AG04449 (cell line): ENCODE data around the gene ULK3.

ENCODE experiments used
- CTCF ChIA-PET: fragments of 350-600 bp; formaldehyde crosslinking; extraction: SDS; loops from one replicate; lab custom pipeline; 2021; ENCODE audit warnings: antibody characterized with exemption; lab: Yijun Ruan, JAX
- POLR2A ChIA-PET: fragments of 400-600, 350-600 bp; formaldehyde crosslinking; extraction: SDS; loops from one replicate; lab custom pipeline; 2020; ENCODE audit warnings: antibody characterized with exemption, inconsistent platforms; lab: Yijun Ruan, JAX
- DNase-seq: peaks from one replicate; pipeline ENCODE4 v3.0.0-alpha.2; 2010; ENCODE audit warnings: low read depth, low spot score
- H3K4me3 ChIP-seq: 2 replicates; pipeline ENCODE4 v1.5.1; 2011; ENCODE audit warnings: low read depth, mild to moderate bottlenecking, control low read depth, low read length
- TF ChIP-seq, protein P1 (sequence below): IDR thresholded peaks from one replicate; pipeline ENCODE4 v1.5.1; 2011; ENCODE audit warnings: mild to moderate bottlenecking, moderate library complexity, low read length, control low read depth, inconsistent platforms; ENCODE audit not compliant: insufficient read depth; ENCODE audit errors: missing control alignments

Gene ULK3, protein sequence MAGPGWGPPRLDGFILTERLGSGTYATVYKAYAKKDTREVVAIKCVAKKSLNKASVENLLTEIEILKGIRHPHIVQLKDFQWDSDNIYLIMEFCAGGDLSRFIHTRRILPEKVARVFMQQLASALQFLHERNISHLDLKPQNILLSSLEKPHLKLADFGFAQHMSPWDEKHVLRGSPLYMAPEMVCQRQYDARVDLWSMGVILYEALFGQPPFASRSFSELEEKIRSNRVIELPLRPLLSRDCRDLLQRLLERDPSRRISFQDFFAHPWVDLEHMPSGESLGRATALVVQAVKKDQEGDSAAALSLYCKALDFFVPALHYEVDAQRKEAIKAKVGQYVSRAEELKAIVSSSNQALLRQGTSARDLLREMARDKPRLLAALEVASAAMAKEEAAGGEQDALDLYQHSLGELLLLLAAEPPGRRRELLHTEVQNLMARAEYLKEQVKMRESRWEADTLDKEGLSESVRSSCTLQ

DNA sequence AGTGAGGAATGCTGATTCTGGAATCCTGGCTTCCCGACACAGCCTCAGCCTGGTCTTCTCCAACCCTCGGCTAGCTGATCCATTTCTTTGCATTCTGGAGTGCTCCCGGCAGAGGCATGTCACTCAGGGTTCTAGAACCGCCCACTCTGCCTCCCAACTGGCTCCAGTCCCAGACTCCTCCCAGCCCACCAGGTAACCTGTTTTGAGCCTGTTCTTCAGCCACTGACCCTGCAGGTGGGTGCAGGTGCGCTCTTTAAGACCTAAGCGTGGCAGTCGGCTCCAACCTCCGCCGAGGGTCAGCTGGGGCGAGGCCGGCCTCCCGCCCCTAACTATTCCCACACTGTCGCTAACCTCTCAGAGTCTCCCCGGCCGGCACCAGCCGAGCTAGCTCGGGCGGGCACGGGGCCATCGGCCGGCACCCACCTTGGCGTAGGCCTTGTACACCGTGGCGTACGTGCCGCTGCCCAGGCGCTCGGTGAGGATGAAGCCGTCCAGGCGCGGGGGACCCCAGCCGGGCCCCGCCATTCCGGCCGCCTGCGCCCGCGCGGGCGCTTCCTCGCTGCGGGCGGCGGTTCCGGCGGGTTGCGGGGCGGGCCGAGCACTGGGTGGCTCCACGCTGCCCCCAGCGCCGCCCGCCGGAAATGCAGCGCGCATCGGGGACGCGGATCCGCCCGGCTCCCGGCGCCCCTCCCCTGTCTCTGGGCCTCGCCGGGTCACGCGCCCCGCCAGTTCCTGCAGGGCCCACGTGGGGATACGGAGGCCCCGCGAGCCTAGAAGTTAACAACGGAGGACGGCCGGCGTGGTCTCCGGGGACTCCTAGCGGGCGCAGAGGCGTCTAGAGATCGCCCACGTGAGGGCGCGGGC, at the start of gene ULK3:
Gene ULK3 (minus strand): TSS at position 576 of the 864 bp plus-strand sequence. CDS start 51 bp downstream, at position 525.
- H3K4me3 ChIP-seq: peak within 1 kb of the TSS; percentile 87
- POLR2A ChIA-PET: interaction anchor here (1.0 kb wide), 1 partner anchor 12 kb away, joined by 3 read pairs; no protein-coding TSS in a partner anchor
- TF ChIP-seq, protein P1, sequence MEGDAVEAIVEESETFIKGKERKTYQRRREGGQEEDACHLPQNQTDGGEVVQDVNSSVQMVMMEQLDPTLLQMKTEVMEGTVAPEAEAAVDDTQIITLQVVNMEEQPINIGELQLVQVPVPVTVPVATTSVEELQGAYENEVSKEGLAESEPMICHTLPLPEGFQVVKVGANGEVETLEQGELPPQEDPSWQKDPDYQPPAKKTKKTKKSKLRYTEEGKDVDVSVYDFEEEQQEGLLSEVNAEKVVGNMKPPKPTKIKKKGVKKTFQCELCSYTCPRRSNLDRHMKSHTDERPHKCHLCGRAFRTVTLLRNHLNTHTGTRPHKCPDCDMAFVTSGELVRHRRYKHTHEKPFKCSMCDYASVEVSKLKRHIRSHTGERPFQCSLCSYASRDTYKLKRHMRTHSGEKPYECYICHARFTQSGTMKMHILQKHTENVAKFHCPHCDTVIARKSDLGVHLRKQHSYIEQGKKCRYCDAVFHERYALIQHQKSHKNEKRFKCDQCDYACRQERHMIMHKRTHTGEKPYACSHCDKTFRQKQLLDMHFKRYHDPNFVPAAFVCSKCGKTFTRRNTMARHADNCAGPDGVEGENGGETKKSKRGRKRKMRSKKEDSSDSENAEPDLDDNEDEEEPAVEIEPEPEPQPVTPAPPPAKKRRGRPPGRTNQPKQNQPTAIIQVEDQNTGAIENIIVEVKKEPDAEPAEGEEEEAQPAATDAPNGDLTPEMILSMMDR: peak; percentile 71
- no peak for DNase-seq
- CTCF ChIA-PET: interaction anchor here (0.7 to 6.1 kb wide), 15 partner anchors 9 to 108 kb away, joined by 3 to 43 read pairs (median 6); partner anchors contain the start of gene CPLX3

DNA sequence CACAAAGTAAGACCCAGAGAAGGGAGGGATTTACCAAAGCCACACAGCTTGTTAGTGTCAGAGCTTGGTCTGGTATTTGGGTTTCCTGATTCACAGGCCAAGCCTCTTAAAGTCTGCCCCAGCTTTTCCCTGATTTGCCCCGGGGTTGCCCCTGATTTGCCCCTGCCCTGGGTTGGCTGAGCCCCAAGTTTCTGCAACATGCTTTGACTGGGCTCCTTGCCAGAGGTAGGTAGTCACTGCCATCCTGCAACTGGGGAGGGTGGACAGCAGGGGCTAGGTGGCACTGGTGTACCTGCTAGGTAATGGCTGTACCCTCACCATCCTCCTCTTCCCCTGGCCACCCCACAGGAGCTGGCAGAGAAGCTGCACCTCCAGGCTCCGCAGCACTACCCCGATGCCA, 49.4 kb upstream of the ULK3 start:
- ChIA-PET POLR2A (no interaction called here), CTCF (interaction anchor here (9.3 kb wide), 1 partner anchor 11 kb away, joined by 134 read pairs; the partner anchor contains the start of gene FAM219B)
- DNase-seq: no peak
- H3K4me3 ChIP-seq: no peak overlapping the region
- TF ChIP-seq, protein P1: no peak

DNA sequence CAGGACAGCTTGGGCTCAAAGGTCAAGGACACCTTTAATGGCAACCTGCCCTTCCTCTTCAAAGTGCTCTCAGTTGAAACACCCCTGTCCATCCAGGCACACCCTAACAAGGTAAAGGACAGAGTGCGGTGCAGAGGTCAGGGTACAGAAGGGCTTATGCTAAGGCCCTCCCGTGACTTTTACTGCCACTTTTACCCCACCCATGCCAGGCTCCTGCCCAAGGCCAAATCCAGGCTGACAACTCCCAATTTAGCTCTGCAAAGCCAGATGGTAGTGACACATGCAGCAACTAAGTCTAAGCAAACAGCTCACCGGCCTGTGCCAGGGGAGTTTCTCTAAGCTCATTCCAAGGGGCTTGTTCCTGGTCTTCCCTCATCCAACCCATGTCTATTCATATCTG, 48.5 kb upstream of the ULK3 start:
- ChIA-PET POLR2A (interaction anchor here (0.7 kb wide), 1 partner anchor 65 kb away, joined by 3 read pairs; the partner anchor contains the start of gene RPP25), CTCF (interaction anchor here (1.0 to 9.3 kb wide), 2 partner anchors 12 to 122 kb away, joined by 3 to 134 read pairs; partner anchors contain the start of gene FAM219B)
- DNase-seq: no peak
- TF ChIP-seq, protein P1: no peak
- no peak overlapping the region; the same call in 1 of the 2 replicates for H3K4me3 ChIP-seq

DNA sequence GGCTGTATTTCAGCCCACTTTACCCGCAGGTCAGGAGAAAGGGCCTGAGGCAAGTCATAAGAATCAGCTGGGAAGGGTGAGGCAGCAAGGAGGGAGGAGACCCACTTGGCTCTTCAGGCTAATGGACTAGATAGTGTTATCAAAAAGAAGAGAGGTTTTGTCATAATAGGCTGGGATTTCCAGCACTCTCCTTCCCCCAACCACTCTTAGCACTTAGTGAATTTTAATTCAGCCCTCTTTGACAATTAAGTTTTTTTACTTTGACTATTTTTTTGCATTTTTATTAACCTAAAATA, 47.7 kb upstream of the ULK3 start:
- peak overlapping the region; percentile 100 for H3K4me3 ChIP-seq
- TF ChIP-seq, protein P1: no peak
- DNase-seq: no peak
- POLR2A ChIA-PET: no interaction called here
- CTCF ChIA-PET: interaction anchor here (9.3 kb wide), 1 partner anchor 13 kb away, joined by 134 read pairs; the partner anchor contains the start of gene FAM219B

DNA sequence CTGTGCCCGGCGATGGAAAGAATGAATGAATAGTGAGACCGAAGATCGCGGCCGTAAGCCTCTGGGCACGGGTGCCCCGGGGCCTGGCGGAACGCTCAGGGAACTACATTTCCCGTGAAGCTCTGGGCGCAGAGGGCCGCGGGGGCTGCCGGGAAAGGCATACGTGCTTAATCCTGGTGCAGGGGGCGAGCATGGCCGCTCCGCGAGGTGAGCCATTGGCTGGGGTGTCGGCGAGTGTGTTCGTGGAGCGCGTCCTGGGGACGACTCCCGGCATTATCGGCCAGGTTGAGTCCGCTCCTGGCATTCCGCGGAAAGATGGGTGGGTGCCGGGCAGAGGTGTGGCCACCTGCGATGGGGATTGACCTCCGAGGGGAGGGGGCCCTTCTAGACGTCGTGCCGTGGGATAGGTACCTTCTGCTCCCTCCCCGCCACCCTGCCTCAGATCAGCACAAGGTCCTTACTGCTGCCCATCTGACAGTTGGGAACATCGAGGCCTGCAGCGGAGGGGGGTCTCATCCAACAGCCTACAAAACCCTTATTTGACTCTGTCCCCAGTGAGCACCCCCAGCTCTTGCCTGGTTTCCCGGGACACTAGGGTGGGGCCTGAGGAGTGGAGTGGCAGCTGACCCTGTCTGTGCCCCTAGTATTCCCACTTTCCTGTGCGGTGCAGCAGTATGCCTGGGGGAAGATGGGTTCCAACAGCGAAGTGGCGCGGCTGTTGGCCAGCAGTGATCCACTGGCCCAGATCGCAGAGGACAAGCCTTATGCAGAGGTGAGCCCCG, 47.1 kb upstream of the ULK3 start, which contains the start of gene MPI:
Gene MPI (plus strand): TSS at position 160 of the 782 bp plus-strand sequence. CDS start 32 bp downstream, at position 192.
- ChIA-PET CTCF (interaction anchor here (1.0 to 9.3 kb wide), 5 partner anchors 13 to 109 kb away, joined by 3 to 134 read pairs (median 3); partner anchors contain the start of gene FAM219B), POLR2A (interaction anchor here (0.7 to 1.1 kb wide), 5 partner anchors 8 to 107 kb away, joined by 3 to 10 read pairs (median 4); partner anchors contain the start of gene FAM219B)
- TF ChIP-seq, protein P1: no peak
- no peak for DNase-seq
- peak within 1 kb of the TSS; percentile 100 for H3K4me3 ChIP-seq
